SK-N-SH treated with all-trans-retinoic acid at 6 μM for 48 hours (cell line): ENCODE measurements around the gene LRRC8C.

Experiments used
- ATAC-seq: fragments of 200-7000 bp; cut with Tn5 transposase; 3 replicates; pipeline ENCODE4 v1.9.1; 2020; ENCODE audit warnings: mild to moderate bottlenecking, moderate library complexity
- ARNTL ChIP-seq: fragments of 450-650 bp; formaldehyde crosslinking; IDR thresholded peaks from 2 replicates; pipeline ENCODE4 v1.5.0; 2020; ENCODE audit warnings: low read depth, mild to moderate bottlenecking, moderate library complexity, borderline replicate concordance
- CREB5 ChIP-seq: fragments of 250-450 bp; sonication (Bioruptor Pico); IDR thresholded peaks from 2 replicates; pipeline ENCODE4 v1.5.1; 2020; ENCODE audit warnings: low read depth, mild to moderate bottlenecking, moderate library complexity
- CSDC2 ChIP-seq: fragments of 250-450 bp; sonication (Bioruptor Pico); IDR thresholded peaks from 2 replicates; pipeline ENCODE4 v1.5.0; 2020; ENCODE audit warnings: mild to moderate bottlenecking, moderate library complexity
- CSRNP3 ChIP-seq: fragments of 250-450 bp; sonication (Bioruptor Pico); IDR thresholded peaks from 2 replicates; pipeline ENCODE4 v1.5.1; 2021; ENCODE audit warnings: mild to moderate bottlenecking, moderate library complexity
- ESRRG ChIP-seq: fragments of 250-450 bp; sonication (Bioruptor Pico); IDR thresholded peaks from 2 replicates; pipeline ENCODE4 v1.6.1; 2021; ENCODE audit warnings: mild to moderate bottlenecking
- GLIS3 ChIP-seq: fragments of 250-450 bp; sonication (Bioruptor Pico); IDR thresholded peaks from 2 replicates; pipeline ENCODE4 v1.5.0; 2020; ENCODE audit warnings: mild to moderate bottlenecking, moderate library complexity
- ISL1 ChIP-seq: fragments of 250-450 bp; sonication (Bioruptor Pico); IDR thresholded peaks from 2 replicates; pipeline ENCODE4 v2.1.2; 2022; ENCODE audit warnings: mild to moderate bottlenecking, moderate library complexity
- OSR1 ChIP-seq: fragments of 250-450 bp; sonication (Bioruptor Pico); IDR thresholded peaks from 2 replicates; pipeline ENCODE4 v1.8.0; 2022; ENCODE audit warnings: moderate library complexity, mild to moderate bottlenecking, inconsistent platforms
- PATZ1 ChIP-seq: fragments of 250-450 bp; sonication (Bioruptor Pico); IDR thresholded peaks from 2 replicates; pipeline ENCODE4 v1.8.0; 2020; ENCODE audit warnings: mild to moderate bottlenecking, moderate library complexity, borderline replicate concordance
- RARB ChIP-seq: fragments of 250-450 bp; sonication (Bioruptor Pico); IDR thresholded peaks from 2 replicates; pipeline ENCODE4 v1.8.0; 2021; ENCODE audit warnings: mild to moderate bottlenecking, moderate library complexity
- SNAI2 ChIP-seq: fragments of 250-450 bp; sonication (Bioruptor Pico); IDR thresholded peaks from 2 replicates; pipeline ENCODE4 v1.5.0; 2020; ENCODE audit warnings: mild to moderate bottlenecking, moderate library complexity
- TCF4 ChIP-seq: fragments of 250-450 bp; sonication (Bioruptor Pico); IDR thresholded peaks from 2 replicates; pipeline ENCODE4 v1.8.0; 2021; ENCODE audit warnings: mild to moderate bottlenecking, moderate library complexity, borderline replicate concordance
- TOX ChIP-seq: fragments of 250-450 bp; sonication (Bioruptor Pico); IDR thresholded peaks from 2 replicates; pipeline ENCODE4 v1.8.0; 2021; ENCODE audit warnings: mild to moderate bottlenecking, moderate library complexity, borderline replicate concordance
- TSHZ2 ChIP-seq: fragments of 250-450 bp; sonication (Bioruptor Pico); IDR thresholded peaks from 2 replicates; pipeline ENCODE4 v1.5.0; 2020; ENCODE audit warnings: mild to moderate bottlenecking, moderate library complexity
- ZC3H10 ChIP-seq: fragments of 250-450 bp; sonication (Bioruptor Pico); IDR thresholded peaks from 2 replicates; pipeline ENCODE4 v1.5.1; 2021; ENCODE audit warnings: mild to moderate bottlenecking, moderate library complexity
- ZFP3 ChIP-seq: fragments of 250-450 bp; sonication (Bioruptor Pico); IDR thresholded peaks from 2 replicates; pipeline ENCODE4 v1.5.0; 2020; ENCODE audit warnings: mild to moderate bottlenecking, moderate library complexity
- ZFP30 ChIP-seq: fragments of 450-650 bp; formaldehyde crosslinking; IDR thresholded peaks from 2 replicates; pipeline ENCODE4 v1.5.0; 2022; ENCODE audit warnings: mild to moderate bottlenecking, moderate library complexity
- ZNF565 ChIP-seq: fragments of 450-650 bp; formaldehyde crosslinking; conservative IDR thresholded peaks from 2 replicates; pipeline ENCODE4 v1.5.0; 2020; ENCODE audit warnings: low read depth, mild to moderate bottlenecking, moderate library complexity
- ZNF70 ChIP-seq: fragments of 450-650 bp; formaldehyde crosslinking; IDR thresholded peaks from 2 replicates; pipeline ENCODE4 v1.5.0; 2020; ENCODE audit warnings: mild to moderate bottlenecking, moderate library complexity
- ZNF8 ChIP-seq: fragments of 450-650 bp; formaldehyde crosslinking; IDR thresholded peaks from 2 replicates; pipeline ENCODE4 v1.5.0; 2020; ENCODE audit warnings: mild to moderate bottlenecking, moderate library complexity

LRRC8C gene

GRCh38 chr1:89739844-89740216, 106.9 kb downstream of the LRRC8C start:
- TF ChIP-seq ZNF70 (CRISPR knock-in tag) = no peak
- TF ChIP-seq ZFP3 = no peak
- TF ChIP-seq ZFP30 (CRISPR knock-in tag) = no peak
- TF ChIP-seq OSR1 (CRISPR knock-in tag) = no peak
- TF ChIP-seq GLIS3 = no peak
- TF ChIP-seq TSHZ2 (CRISPR knock-in tag) = no peak
- no peak for TF ChIP-seq SNAI2
- no peak for TF ChIP-seq RARB (CRISPR knock-in tag)
- no peak for TF ChIP-seq ESRRG (CRISPR knock-in tag)
- TF ChIP-seq ISL1 (CRISPR knock-in tag) = no peak
- no peak for TF ChIP-seq ZC3H10 (CRISPR knock-in tag)
- TF ChIP-seq, all 23 proteins: peak for 0
- ATAC-seq = no peak

GRCh38 chr1:89743788-89744187, 110.9 kb downstream of the LRRC8C start:
- ATAC-seq = no peak
- TF ChIP-seq ISL1 (CRISPR knock-in tag) (peak; percentile 30; the same call in 1 of the 2 replicates), ZNF70 (CRISPR knock-in tag) (no peak)

GRCh38 chr1:89746424-89747149, 113.7 kb downstream of the LRRC8C start:
- no peak for ATAC-seq
- TF ChIP-seq ZFP30 (CRISPR knock-in tag) (no peak), CREB5 (CRISPR knock-in tag) (no peak), CSRNP3 (no peak), OSR1 (CRISPR knock-in tag) (no peak), RARB (CRISPR knock-in tag) (no peak), SNAI2 (no peak), TOX (CRISPR knock-in tag) (no peak), ZFP3 (no peak), ZNF565 (CRISPR knock-in tag) (no peak), ZNF8 (CRISPR knock-in tag) (no peak), TCF4 (no peak), GLIS3 (no peak), CSDC2 (CRISPR knock-in tag) (no peak)

GRCh38 chr1:89753761-89754160, 120.8 kb downstream of the LRRC8C start:
- ATAC-seq = no peak
- no peak for TF ChIP-seq ZFP30 (CRISPR knock-in tag)
- no peak for TF ChIP-seq TSHZ2 (CRISPR knock-in tag)
- no peak for TF ChIP-seq SNAI2
- TF ChIP-seq CSDC2 (CRISPR knock-in tag) = no peak
- no peak for TF ChIP-seq RARB (CRISPR knock-in tag)
- TF ChIP-seq ESRRG (CRISPR knock-in tag) = no peak
- no peak for TF ChIP-seq PATZ1
- TF ChIP-seq TOX (CRISPR knock-in tag) = no peak
- TF ChIP-seq ARNTL (CRISPR knock-in tag) = no peak
- TF ChIP-seq, all 23 proteins: peak for 0
